Umbilical cord (tissue), 2 donors: ENCODE data around the gene HEATR1. TPM values are rescaled to one million over a fixed set of nuclear protein-coding genes. Genes with fewer than 3 reads are reported as not detected.

ENCODE experiments used
- DNase-seq: peaks from one replicate; pipeline ENCODE4 v3.0.0-alpha.2; 2015; ENCODE audit warnings: low spot score
- total RNA-seq: library from RNA; depleted of rRNA; stranded (reverse); fragments of >200 nt; gene quantifications from one replicate; pipeline ENCODE4 v1.2.3, GENCODE V29; 2014; ENCODE audit warnings: low replicate concordance; ENCODE audit not compliant: insufficient read depth

HEATR1 gene
- total RNA-seq, 1 donor from 2014 or later = 45.0 TPM

GRCh38 chr1:236543065-236543669, 61.1 kb downstream of the HEATR1 start:
- DNase-seq = no peak

GRCh38 chr1:236541710-236542109, 62.6 kb downstream of the HEATR1 start:
- DNase-seq = no peak

GRCh38 chr1:236540813-236541465, 63.4 kb downstream of the HEATR1 start:
- no peak for DNase-seq

GRCh38 chr1:236536540-236536939, 67.8 kb downstream of the HEATR1 start:
- no peak for DNase-seq

- no peak for DNase-seq
Observed at GRCh38 chr1:236535662-236536161, 68.6 kb downstream of the HEATR1 start.

- DNase-seq = no peak
Observed at GRCh38 chr1:236535190-236535589, 69.1 kb downstream of the HEATR1 start.

GRCh38 chr1:236534151-236534651, 70.1 kb downstream of the HEATR1 start:
- DNase-seq = no peak

GRCh38 chr1:236532850-236533249, 71.5 kb downstream of the HEATR1 start:
- DNase-seq = no peak

- no peak for DNase-seq
Observed at GRCh38 chr1:236530959-236531358, 73.4 kb downstream of the HEATR1 start.

- DNase-seq = no peak
Observed at GRCh38 chr1:236530286-236530685, 74.0 kb downstream of the HEATR1 start.

GRCh38 chr1:236526079-236526478, 78.2 kb downstream of the HEATR1 start:
- DNase-seq = no peak

- no peak for DNase-seq
Observed at GRCh38 chr1:236524895-236525184, 79.5 kb downstream of the HEATR1 start.

- peak; percentile 86 for DNase-seq
Observed at GRCh38 chr1:236524142-236524894, 80.0 kb downstream of the HEATR1 start.

- peak; percentile 90 for DNase-seq
Observed at GRCh38 chr1:236523704-236524141, 80.6 kb downstream of the HEATR1 start, which contains the start of gene LGALS8. Gene LGALS8 (plus strand): TSS chr1:236523982. CDS start chr1:236526071, 2,089 bp downstream.

GRCh38 chr1:236522937-236523703, 81.2 kb downstream of the HEATR1 start:
- peak; percentile 15 for DNase-seq

GRCh38 chr1:236520445-236521005, 83.8 kb downstream of the HEATR1 start:
- no peak for DNase-seq

- DNase-seq = no peak
Observed at GRCh38 chr1:236518322-236518721, 86.0 kb downstream of the HEATR1 start.

GRCh38 chr1:236516929-236517704, 87.2 kb downstream of the HEATR1 start:
- DNase-seq = no peak

- DNase-seq = no peak
Observed at GRCh38 chr1:236515443-236515958, 88.8 kb downstream of the HEATR1 start.
